GM13977 (cell line): Measurements from ENCODE around the gene TP53I11.

Experiments used
- DNase-seq: peaks from one replicate; pipeline ENCODE4 v3.0.0; 2012; ENCODE audit warnings: low spot score
- CTCF ChIP-seq: IDR thresholded peaks from 2 replicates; pipeline ENCODE4 v1.5.1; 2012; ENCODE audit warnings: mild to moderate bottlenecking, control low read depth; ENCODE audit not compliant: insufficient read depth; ENCODE audit errors: extremely low read depth, missing control alignments
- in situ Hi-C: fragments of 300-500 bp; cut with MboI; formaldehyde crosslinking; loops from one replicate; pipeline ENCODE4 v1.12.0; 2022; ENCODE audit warnings: low sequenced_read_pairs, low pct_unique_long_range_greater_than_20kb, mixed read lengths, inconsistent platforms; ENCODE audit not compliant: unreplicated experiment

Gene TP53I11

DNA sequence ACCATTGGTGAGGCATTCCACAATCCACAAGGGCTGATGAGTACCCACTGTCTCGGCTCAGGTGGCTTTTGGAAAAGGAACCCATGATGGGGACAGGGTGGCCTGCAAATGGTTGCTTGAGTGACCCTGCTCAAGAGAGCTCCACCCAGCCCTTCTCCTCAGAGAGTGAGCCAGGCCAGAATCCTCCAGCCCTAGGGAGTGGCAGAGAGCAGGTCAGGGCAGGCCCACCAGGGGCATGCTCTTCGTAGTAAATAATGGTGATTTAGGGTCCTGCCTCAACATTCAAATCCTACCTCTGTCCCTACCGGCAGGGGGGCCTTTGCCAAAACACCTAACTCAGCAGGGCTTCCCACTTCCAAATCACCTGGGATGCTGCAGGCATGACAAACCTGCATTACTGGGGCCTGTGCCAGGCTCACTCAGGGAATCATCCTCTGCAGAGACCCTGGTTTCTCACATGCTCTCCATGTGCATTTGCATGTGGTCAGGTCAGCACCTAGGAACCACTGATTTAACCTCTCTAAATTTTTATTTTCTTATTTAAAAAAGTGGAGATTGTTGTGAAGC lies 17.3 kb upstream of the TP53I11 start:
- in situ Hi-C loops = no loop called here
- no peak for TF ChIP-seq CTCF
- no peak for DNase-seq

GRCh38 chr11:44966694-44967093 lies 16.0 kb upstream of the TP53I11 start:
- in situ Hi-C loops = no loop called here
- TF ChIP-seq CTCF = no peak
- DNase-seq = no peak

DNA sequence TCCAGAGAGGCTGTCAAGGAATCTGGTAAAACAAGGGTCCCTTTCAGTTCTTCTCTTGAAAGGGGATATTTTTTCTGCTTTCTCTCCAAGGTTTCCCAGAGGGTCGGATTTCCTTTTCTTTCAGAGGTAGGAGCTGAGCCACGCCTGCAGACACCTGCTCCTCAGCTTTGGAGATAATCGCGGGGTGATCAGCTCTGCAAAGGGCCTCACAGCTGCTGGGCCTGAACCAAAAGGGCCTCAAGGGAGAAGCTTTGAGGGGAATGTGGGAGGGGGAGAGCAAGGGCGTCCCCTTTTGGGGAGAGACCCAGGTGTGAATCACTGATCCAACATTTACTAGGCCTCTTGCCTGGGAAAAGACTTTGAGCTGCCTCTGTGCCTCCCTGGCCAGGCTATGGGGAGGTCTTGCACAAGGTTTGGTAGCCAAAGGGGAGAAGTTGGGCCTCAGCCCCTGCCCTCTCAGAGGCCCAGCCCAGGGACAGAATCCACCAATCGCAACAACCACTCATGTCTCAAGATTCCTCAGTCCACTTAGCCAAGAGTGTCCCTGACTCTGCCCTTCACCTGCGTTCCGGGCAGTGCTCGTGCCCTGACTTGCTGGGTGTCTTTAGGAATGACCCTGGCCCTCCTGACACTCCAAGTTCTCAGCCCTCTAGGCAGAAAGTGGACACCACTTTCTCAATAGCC lies 14.0 kb upstream of the TP53I11 start:
- no peak for TF ChIP-seq CTCF
- in situ Hi-C loops = no loop called here
- DNase-seq = no peak

DNA sequence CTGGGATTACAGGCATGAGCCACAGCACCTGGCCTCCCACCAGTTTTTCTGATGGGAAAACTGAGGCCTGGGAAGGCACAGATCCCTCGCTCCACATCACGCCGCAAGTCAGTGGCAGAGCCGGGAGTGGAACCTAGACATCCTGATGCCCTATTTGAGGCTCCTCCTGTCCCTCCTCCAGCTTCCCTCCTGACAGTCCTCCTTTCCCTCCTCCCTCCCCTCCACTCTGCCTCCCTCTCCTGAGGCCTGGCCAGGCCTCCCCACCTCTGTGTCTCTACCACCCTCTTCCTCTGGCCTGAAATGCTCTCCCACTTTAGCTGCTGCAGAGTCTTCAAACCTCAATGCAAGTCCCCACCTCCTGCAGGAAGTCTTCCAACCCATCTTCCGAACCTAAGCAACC lies 13.3 kb upstream of the TP53I11 start:
- no peak for DNase-seq
- in situ Hi-C loops = no loop called here
- TF ChIP-seq CTCF = no peak

DNA sequence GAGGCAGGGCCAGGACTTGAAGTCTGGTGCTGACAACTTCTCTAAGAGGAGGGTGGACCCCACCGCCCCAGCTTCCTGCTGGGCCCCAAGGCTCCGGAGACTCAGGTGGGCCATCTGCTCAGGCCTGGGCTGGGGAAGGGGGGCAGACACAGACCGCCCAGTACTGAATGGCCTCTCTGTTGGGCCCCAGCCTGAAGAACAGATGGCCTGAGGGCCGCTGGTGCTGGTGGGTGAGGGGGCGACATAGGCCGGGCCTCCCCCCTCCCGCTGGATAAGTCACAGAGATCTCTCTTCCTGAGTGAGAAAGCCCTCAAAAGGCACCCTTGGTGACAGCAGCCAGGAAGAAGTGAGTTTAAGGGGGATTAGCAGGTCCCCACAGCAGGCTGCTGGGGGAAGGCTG lies 12.5 kb upstream of the TP53I11 start:
- no peak for DNase-seq
- in situ Hi-C loops = no loop called here
- no peak for TF ChIP-seq CTCF

DNA sequence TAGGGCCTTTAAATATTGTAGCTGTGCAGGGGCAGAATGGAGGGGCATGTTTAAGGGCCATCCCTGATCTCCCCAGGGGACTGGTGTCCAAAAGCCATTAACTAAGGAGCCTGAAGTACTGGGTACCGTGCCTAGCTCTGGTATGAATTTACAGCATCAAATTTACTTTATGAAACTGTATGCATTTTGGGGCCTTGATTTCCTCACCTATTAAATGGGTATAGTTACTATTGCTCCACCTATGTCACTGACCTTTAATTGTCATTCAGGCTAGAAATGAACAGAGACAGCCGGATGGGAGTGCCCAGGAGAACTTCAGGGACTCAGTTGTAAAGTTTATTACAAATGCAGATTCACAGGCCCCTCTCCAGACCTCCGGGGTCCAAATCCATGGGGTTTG lies 11.8 kb upstream of the TP53I11 start:
- TF ChIP-seq CTCF = no peak
- in situ Hi-C loops = no loop called here
- DNase-seq = no peak
